Ascending aorta (tissue), 2 donors: ENCODE results near the gene PDGFC. TPM values are rescaled to one million over a fixed set of nuclear protein-coding genes. Genes with fewer than 3 reads are reported as not detected.

Source experiments
- DNase-seq, 2 donors: peaks; one replicate each; pipeline ENCODE4 v3.0.0-alpha.2; 2019; ENCODE audit warnings: low spot score in 2 of 2
- H3K27ac ChIP-seq, 2 donors: fragments of 200-600 bp; sonication (generic); one replicate each; pipeline ENCODE4 v1.5.1; 2016 to 2017; ENCODE audit warnings: mild to moderate bottlenecking in 1 of 2
- H3K27me3 ChIP-seq: fragments of 200-600 bp; sonication (generic); one replicate; pipeline ENCODE4 v1.5.1; 2017
- H3K36me3 ChIP-seq, 2 donors: fragments of 200-600 bp; sonication (generic); one replicate each; pipeline ENCODE4 v1.5.1; 2016
- H3K4me1 ChIP-seq, 2 donors: fragments of 200-600 bp; sonication (generic); one replicate each; pipeline ENCODE4 v1.5.1; 2016 to 2017; ENCODE audit warnings: mild to moderate bottlenecking in 1 of 2
- H3K4me3 ChIP-seq, 2 donors: fragments of 200-600 bp; sonication (generic); one replicate each; pipeline ENCODE4 v1.5.1; 2016 to 2017; ENCODE audit warnings: mild to moderate bottlenecking in 1 of 2
- H3K9me3 ChIP-seq, 2 donors: fragments of 200-600 bp; sonication (generic); one replicate each; pipeline ENCODE4 v1.5.1; 2016
- intact Hi-C: fragments of 100-400 bp; cut with DNase I; formaldehyde crosslinking; loops from one replicate; pipeline ENCODE4 v1.15.1; 2023
- total RNA-seq: library from RNA; depleted of rRNA; stranded (reverse); fragments of >200 nt; gene quantifications from one replicate; pipeline ENCODE4 v1.1.0, GENCODE V29; 2016
- TF ChIP-seq, protein P1 (sequence below), 3 experiments: fragments of 200-600 bp in 2 of 3; fragments of 450-650 bp in 1 of 3; sonication (generic) in 2 of 3; IDR thresholded peaks; one replicate each; pipeline ENCODE4 v1.5.1; 2016 to 2019; ENCODE audit warnings: antibody characterized with exemption in 3 of 3, mild to moderate bottlenecking in 1 of 3, moderate library complexity in 1 of 3

Gene PDGFC
- total RNA-seq, 1 donor from 2014 or later, result 21.0 TPM

DNA sequence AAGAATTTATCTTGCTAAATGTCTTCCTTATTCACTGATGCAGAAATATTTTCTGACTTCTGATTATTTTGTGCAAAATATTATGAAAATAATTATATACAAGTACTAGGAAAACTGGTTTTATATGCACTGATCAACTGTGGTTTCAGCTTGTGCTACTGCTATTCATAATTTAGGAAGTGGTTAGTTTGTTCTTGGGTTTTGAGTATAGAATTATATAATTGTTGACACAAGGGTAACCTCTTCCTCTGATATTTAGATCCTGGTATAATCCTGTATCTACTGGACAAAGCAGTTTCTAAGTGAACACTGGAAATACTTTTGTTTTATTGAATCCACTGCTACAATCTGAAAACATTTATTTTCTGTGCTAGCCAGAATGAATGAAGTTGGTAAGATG is 182.8 kb downstream of the PDGFC start:
- Histone ChIP-seq H3K9me3 (no peaks in the 10 kb centered on the region), H3K27me3 (no peaks in the 10 kb centered on the region), H3K36me3 (no peaks in the 10 kb centered on the region), H3K4me3 (no peak overlapping the region), H3K4me1 (peaks cover 0 to 8% of the 10 kb centered on the region in 2 donors), H3K27ac (no peak overlapping the region)
- no peak for DNase-seq
- TF ChIP-seq, protein P1, sequence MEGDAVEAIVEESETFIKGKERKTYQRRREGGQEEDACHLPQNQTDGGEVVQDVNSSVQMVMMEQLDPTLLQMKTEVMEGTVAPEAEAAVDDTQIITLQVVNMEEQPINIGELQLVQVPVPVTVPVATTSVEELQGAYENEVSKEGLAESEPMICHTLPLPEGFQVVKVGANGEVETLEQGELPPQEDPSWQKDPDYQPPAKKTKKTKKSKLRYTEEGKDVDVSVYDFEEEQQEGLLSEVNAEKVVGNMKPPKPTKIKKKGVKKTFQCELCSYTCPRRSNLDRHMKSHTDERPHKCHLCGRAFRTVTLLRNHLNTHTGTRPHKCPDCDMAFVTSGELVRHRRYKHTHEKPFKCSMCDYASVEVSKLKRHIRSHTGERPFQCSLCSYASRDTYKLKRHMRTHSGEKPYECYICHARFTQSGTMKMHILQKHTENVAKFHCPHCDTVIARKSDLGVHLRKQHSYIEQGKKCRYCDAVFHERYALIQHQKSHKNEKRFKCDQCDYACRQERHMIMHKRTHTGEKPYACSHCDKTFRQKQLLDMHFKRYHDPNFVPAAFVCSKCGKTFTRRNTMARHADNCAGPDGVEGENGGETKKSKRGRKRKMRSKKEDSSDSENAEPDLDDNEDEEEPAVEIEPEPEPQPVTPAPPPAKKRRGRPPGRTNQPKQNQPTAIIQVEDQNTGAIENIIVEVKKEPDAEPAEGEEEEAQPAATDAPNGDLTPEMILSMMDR (IDR thresholded peaks at IDR 0.05), result no peak
- intact Hi-C loops, result no loop called here

DNA sequence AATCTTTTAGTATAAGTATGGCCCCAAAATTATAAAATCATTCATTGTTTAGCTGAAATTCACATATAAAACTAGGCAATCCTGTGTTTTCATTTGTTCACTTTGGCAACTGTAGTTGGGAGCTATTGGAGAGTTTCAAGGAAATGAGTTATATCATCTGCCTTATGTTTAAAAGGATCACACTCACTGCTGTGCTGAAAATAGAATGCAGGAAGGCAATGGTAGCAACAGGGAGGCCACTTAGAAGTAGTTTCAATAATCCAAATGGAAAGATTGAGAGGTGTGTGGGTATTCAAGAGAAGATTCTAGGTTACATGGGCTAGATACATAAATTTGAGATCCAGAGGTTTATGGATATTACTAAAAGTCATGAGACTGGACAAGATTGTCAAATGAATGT is 184.9 kb downstream of the PDGFC start:
- H3K4me3 ChIP-seq, result no peak overlapping the region
- intact Hi-C loops, result no loop called here
- DNase-seq, result no peak
- H3K27me3 ChIP-seq, result no peaks in the 10 kb centered on the region
- TF ChIP-seq, protein P1 (IDR thresholded peaks at IDR 0.05), result no peak
- H3K36me3 ChIP-seq, result no peaks in the 10 kb centered on the region
- no peak overlapping the region for H3K27ac ChIP-seq
- H3K9me3 ChIP-seq, result no peaks in the 10 kb centered on the region
- peaks cover 0 to 8% of the 10 kb centered on the region in 2 donors for H3K4me1 ChIP-seq

DNA sequence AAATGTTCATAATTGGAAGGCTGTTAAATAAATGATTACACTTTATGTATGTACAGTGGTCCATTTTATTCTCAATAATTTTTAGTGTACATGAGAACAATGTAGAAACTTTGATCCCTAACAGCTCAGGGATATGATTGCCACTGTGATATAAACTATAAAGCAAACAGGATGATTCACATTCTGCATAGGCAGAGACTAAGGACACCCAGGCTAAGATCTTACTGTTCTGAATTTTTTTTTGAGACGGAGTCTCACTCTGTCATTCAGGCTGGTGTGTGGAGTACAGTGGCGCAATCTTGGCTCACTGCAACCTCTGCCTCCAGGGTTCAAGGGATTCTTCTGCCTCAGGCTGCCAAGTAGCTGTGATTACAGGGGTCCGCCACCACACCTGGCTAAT is 186.6 kb downstream of the PDGFC start:
- no peaks in the 10 kb centered on the region for H3K36me3 ChIP-seq
- no peaks in the 10 kb centered on the region for H3K9me3 ChIP-seq
- H3K4me3 ChIP-seq, result no peak overlapping the region
- no peak overlapping the region for H3K27ac ChIP-seq
- no peaks in the 10 kb centered on the region for H3K4me1 ChIP-seq
- intact Hi-C loops, result no loop called here
- TF ChIP-seq, protein P1 (IDR thresholded peaks at IDR 0.05), result no peak
- no peaks in the 10 kb centered on the region for H3K27me3 ChIP-seq
- no peak for DNase-seq

GRCh38 chr4:156783966-156784365 is 187.6 kb downstream of the PDGFC start:
- Histone ChIP-seq H3K4me1 (peaks cover 4 to 8% of the 10 kb centered on the region in 2 donors), H3K27me3 (no peaks in the 10 kb centered on the region), H3K27ac (no peak overlapping the region), H3K9me3 (no peaks in the 10 kb centered on the region), H3K4me3 (no peak overlapping the region), H3K36me3 (no peaks in the 10 kb centered on the region)
- intact Hi-C loops, result no loop called here
- DNase-seq, result no peak
- TF ChIP-seq, protein P1 (IDR thresholded peaks at IDR 0.05), result no peak

- TF ChIP-seq, protein P1 (IDR thresholded peaks at IDR 0.05), result no peak
- Histone ChIP-seq H3K27me3 (no peaks in the 10 kb centered on the region), H3K27ac (no peak overlapping the region), H3K4me3 (no peak overlapping the region), H3K4me1 (peaks cover 5 to 21% of the 10 kb centered on the region in 2 donors), H3K9me3 (no peaks in the 10 kb centered on the region), H3K36me3 (no peaks in the 10 kb centered on the region)
- intact Hi-C loops, result no loop called here
- DNase-seq, result no peak
These were observed 189.1 kb downstream of the PDGFC start for GRCh38 chr4:156782491-156782890.

DNA sequence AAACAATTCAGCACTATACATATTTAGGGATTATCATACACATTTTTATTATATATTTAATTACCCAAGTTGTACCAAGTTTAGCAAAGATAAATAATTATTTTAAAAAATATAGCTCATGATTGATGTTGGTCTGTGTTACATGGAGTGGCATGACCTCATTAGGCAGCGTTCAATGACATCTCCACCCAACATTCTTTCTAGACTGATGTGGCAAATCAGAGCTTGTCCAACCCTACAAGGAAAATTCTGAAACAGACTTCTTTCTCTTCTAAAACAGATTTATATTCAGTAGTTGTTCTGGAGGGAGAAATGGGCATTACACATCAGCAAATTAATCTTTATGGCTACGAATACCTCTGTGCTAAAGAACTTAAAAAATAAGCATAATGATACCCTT is 189.7 kb downstream of the PDGFC start:
- no peaks in the 10 kb centered on the region for H3K36me3 ChIP-seq
- peaks cover 5 to 25% of the 10 kb centered on the region in 2 donors for H3K4me1 ChIP-seq
- no peak overlapping the region for H3K27ac ChIP-seq
- H3K4me3 ChIP-seq, result no peak overlapping the region
- DNase-seq, result no peak
- TF ChIP-seq, protein P1 (IDR thresholded peaks at IDR 0.05), result no peak
- no peaks in the 10 kb centered on the region for H3K9me3 ChIP-seq
- no peaks in the 10 kb centered on the region for H3K27me3 ChIP-seq
- intact Hi-C loops, result no loop called here
